Nephron (organoid): ENCODE data around the gene ABTB1.

Source experiments
- H3K27ac Mint-ChIP-seq, 3 experiments: 2 replicates each; pipeline ENCODE4 v1.8.0; 2020; ENCODE audit warnings: mixed read lengths in 3 of 3, mild to moderate bottlenecking in 2 of 3, moderate library complexity in 1 of 3
- H3K27me3 Mint-ChIP-seq: 2 replicates; pipeline ENCODE4 v1.8.0; 2021; ENCODE audit warnings: low read depth, mild to moderate bottlenecking, moderate library complexity, mixed read lengths
- H3K36me3 Mint-ChIP-seq: 2 replicates; pipeline ENCODE4 v1.8.0; 2020; ENCODE audit warnings: low read depth, mixed read lengths
- H3K4me1 Mint-ChIP-seq: 2 replicates; pipeline ENCODE4 v1.8.0; 2020; ENCODE audit warnings: mixed read lengths
- H3K4me3 Mint-ChIP-seq, 3 experiments: 2 replicates each; pipeline ENCODE4 v1.8.0; 2020; ENCODE audit warnings: mild to moderate bottlenecking in 3 of 3, mixed read lengths in 3 of 3, moderate library complexity in 2 of 3
- H3K9me3 Mint-ChIP-seq: 2 replicates; pipeline ENCODE4 v1.8.0; 2020; ENCODE audit warnings: mixed read lengths
- CTCF ChIP-seq, 3 experiments: fragments of 200-600 bp; sonication (generic); IDR thresholded peaks; one replicate each; pipeline ENCODE4 v1.5.0; 2021; ENCODE audit warnings: antibody characterized with exemption in 3 of 3; ENCODE audit not compliant: unreplicated experiment in 3 of 3

ABTB1 gene

GRCh38 chr3:127675651-127676391 lies 3.1 kb downstream of the ABTB1 start:
- no peak for TF ChIP-seq CTCF (IDR thresholded peaks at IDR 0.05; ENCODE audit: unreplicated experiment in 3 of 3)
- Mint-ChIP-seq H3K36me3 (peaks cover 3% of the 10 kb centered on the region), H3K27ac (no peak overlapping the region), H3K4me3 (peak overlapping the region in 2 of 3 experiments; percentile 39 to 66), H3K9me3 (no peaks in the 10 kb centered on the region), H3K27me3 (peaks cover 8% of the 10 kb centered on the region), H3K4me1 (peaks cover 16% of the 10 kb centered on the region)

- no peak overlapping the region for H3K4me3 Mint-ChIP-seq
- TF ChIP-seq CTCF (IDR thresholded peaks at IDR 0.05; ENCODE audit: unreplicated experiment in 3 of 3) = no peak
- H3K27ac Mint-ChIP-seq = no peak overlapping the region
- peaks cover 9% of the 10 kb centered on the region for H3K27me3 Mint-ChIP-seq
- peaks cover 3% of the 10 kb centered on the region for H3K36me3 Mint-ChIP-seq
- H3K4me1 Mint-ChIP-seq = peaks cover 22% of the 10 kb centered on the region
- H3K9me3 Mint-ChIP-seq = no peaks in the 10 kb centered on the region
Measured at GRCh38 chr3:127676456-127676855, 3.7 kb downstream of the ABTB1 start.

DNA sequence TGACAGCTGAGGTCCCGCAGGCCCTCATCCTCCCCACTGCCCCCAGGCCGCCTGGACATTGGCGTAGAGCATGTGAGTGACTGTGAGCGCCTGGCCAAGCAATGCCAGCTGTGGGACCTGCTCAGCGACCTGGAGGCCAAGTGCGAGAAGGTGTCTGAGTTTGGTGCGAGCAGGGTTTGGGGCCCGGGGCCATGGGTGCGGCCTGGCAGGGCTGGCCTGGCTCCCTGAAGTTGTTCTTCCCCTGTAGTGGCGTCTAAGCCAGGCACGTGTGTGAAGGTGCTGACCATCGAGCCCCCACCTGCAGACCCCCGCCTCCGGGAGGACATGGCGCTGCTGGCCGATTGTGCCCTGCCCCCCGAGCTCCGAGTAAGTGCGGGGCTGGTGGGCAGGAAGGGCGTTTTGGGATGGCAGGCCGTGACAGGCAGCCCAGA lies 4.2 kb downstream of the ABTB1 start:
- H3K4me1 Mint-ChIP-seq = peaks cover 27% of the 10 kb centered on the region
- no peaks in the 10 kb centered on the region for H3K9me3 Mint-ChIP-seq
- no peak overlapping the region for H3K27ac Mint-ChIP-seq
- peaks cover 3% of the 10 kb centered on the region for H3K36me3 Mint-ChIP-seq
- H3K27me3 Mint-ChIP-seq = peaks cover 11% of the 10 kb centered on the region
- H3K4me3 Mint-ChIP-seq = no peak overlapping the region
- no peak for TF ChIP-seq CTCF (IDR thresholded peaks at IDR 0.05; ENCODE audit: unreplicated experiment in 3 of 3)

DNA sequence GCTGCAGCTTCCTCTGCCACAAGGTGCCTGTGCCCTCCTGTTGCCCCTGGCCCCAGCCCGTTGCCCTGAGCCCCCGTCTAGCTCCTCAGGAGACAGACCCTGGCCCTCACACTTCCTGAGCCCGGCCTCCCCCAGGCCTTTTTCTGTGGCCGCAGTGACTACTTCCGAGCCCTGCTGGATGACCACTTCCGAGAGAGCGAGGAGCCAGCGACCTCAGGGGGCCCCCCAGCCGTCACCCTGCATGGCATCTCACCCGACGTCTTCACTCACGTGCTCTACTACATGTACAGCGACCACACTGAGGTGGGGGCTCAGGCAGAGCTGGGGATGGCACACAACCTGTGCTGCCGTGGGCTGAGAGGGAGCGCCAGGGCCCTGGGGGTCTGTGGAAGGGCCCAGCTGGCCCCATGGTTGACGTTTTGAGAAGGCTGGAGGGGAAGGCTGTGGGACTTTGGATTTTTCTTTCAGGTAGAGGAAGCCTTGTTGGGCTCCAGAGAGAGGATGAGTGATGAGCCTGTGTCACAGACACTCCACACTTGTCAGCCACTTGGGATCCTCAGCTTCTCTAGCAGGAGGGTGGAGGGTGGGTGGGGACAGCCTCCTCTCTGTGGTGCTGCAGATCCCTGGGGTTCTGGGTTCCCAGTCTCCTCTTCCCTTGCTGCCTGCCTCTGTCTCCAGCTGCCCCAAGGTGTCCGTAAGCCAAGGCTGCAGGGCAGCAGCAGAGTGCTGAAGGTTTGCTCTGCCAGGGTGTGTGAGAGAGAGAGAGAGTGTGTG lies 5.0 kb downstream of the ABTB1 start:
- Mint-ChIP-seq H3K4me1 (peaks cover 27% of the 10 kb centered on the region), H3K4me3 (no peak overlapping the region), H3K36me3 (peaks cover 3% of the 10 kb centered on the region), H3K27ac (no peak overlapping the region), H3K9me3 (no peaks in the 10 kb centered on the region), H3K27me3 (peaks cover 11% of the 10 kb centered on the region)
- TF ChIP-seq CTCF (IDR thresholded peaks at IDR 0.05; ENCODE audit: unreplicated experiment in 3 of 3) = no peak

- H3K4me1 Mint-ChIP-seq = peaks cover 27% of the 10 kb centered on the region
- H3K9me3 Mint-ChIP-seq = no peaks in the 10 kb centered on the region
- no peak overlapping the region for H3K27ac Mint-ChIP-seq
- H3K27me3 Mint-ChIP-seq = peaks cover 11% of the 10 kb centered on the region
- peaks cover 3% of the 10 kb centered on the region for H3K36me3 Mint-ChIP-seq
- H3K4me3 Mint-ChIP-seq = no peak overlapping the region
- no peak for TF ChIP-seq CTCF (IDR thresholded peaks at IDR 0.05; ENCODE audit: unreplicated experiment in 3 of 3)
Measured at GRCh38 chr3:127678315-127678599, 5.5 kb downstream of the ABTB1 start.
